ENCODE data around the gene CYTH3. TPM values are rescaled to one million over a fixed set of nuclear protein-coding genes. Genes with fewer than 3 reads are reported as not detected.
A peak's percentile ranks its signal among the peaks of the same experiment; 100 is the strongest.

CYTH3 gene
- total RNA-seq, 4 donors from 2014 or later, result 41.0 to 75.5 (median 56.7) TPM

GRCh38 chr7:6188389-6188788 is 84.0 kb downstream of the CYTH3 start:
- 85 to 90% methylated on average over 5 of the region's 5 CpGs for WGBS, 2 donors
- peaks cover 4 to 10% of the 10 kb centered on the region in 2 donors for H3K36me3 ChIP-seq
- no peaks in the 10 kb centered on the region for H3K9me3 ChIP-seq
- peaks cover 3% of the 10 kb centered on the region in 2 donors for H3K4me1 ChIP-seq
- H3K27me3 ChIP-seq, result no peaks in the 10 kb centered on the region
- no peak for TF ChIP-seq POLR2A (IDR thresholded peaks at IDR 0.05)
- TF ChIP-seq, protein P1, sequence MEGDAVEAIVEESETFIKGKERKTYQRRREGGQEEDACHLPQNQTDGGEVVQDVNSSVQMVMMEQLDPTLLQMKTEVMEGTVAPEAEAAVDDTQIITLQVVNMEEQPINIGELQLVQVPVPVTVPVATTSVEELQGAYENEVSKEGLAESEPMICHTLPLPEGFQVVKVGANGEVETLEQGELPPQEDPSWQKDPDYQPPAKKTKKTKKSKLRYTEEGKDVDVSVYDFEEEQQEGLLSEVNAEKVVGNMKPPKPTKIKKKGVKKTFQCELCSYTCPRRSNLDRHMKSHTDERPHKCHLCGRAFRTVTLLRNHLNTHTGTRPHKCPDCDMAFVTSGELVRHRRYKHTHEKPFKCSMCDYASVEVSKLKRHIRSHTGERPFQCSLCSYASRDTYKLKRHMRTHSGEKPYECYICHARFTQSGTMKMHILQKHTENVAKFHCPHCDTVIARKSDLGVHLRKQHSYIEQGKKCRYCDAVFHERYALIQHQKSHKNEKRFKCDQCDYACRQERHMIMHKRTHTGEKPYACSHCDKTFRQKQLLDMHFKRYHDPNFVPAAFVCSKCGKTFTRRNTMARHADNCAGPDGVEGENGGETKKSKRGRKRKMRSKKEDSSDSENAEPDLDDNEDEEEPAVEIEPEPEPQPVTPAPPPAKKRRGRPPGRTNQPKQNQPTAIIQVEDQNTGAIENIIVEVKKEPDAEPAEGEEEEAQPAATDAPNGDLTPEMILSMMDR (IDR thresholded peaks at IDR 0.05), result no peak
- no peak for DNase-seq
- H3K27ac ChIP-seq, result no peak overlapping the region
- no peak overlapping the region for H3K4me3 ChIP-seq (replicated peaks in 1 of 3)
- intact Hi-C loops (cut with DNase I), result no loop called here

DNA sequence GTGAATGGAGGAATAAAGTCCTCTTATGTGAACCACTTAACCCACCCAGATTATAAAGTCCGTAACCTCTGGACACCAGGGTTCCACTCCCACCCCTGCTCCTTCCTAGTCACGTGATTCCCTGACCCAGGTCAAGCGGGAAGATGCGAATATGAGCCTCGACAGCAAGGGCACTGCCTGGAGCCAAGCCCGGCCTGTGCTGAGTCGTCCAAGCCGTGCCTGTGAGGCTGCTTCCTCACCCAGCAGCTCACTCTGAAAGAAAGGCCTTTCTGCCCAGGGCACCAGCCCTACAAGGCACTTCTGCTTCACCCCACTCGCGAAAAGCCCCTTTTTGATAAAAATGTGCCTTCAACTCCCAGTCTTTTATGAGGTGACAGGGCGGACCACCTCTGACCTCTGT is 85.8 kb downstream of the CYTH3 start:
- Histone ChIP-seq H3K27ac (no peak overlapping the region), H3K9me3 (no peaks in the 10 kb centered on the region), H3K36me3 (peaks cover 4 to 10% of the 10 kb centered on the region in 2 donors), H3K27me3 (no peaks in the 10 kb centered on the region), H3K4me3 (replicated peaks in 1 of 3) (no peak overlapping the region), H3K4me1 (peaks cover 3 to 14% of the 10 kb centered on the region in 2 donors)
- no peak for DNase-seq
- no peak for TF ChIP-seq POLR2A (IDR thresholded peaks at IDR 0.05)
- TF ChIP-seq, protein P1 (IDR thresholded peaks at IDR 0.05), result no peak
- WGBS, 2 donors, result 90% methylated on average over 8 to 11 of the region's 11 CpGs
- intact Hi-C loops (cut with DNase I), result no loop called here

DNA sequence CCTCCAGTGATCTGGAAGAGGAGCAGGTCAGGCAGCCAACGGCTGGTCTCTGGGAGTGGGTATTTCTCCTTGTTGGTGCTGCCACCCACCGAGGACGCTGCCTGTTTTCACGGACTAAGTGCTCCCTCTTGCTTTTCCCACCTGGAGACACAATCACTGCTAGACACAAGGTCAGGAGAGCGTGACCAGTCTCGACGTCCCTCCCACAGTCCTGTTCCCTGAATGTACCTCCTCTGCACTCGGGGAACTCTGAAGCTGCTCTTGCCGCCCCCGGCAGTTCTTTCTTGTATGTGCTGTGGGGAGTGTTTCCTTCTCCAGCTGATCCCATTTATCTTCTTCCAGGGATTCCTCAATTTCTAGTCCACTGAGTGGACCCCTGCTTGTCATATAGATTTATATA is 89.4 kb downstream of the CYTH3 start:
- no peaks in the 10 kb centered on the region for H3K9me3 ChIP-seq
- peaks cover 11 to 25% of the 10 kb centered on the region in 2 donors for H3K4me1 ChIP-seq
- WGBS, 2 donors, result 26 to 55% methylated on average over 10 of the region's 10 CpGs
- peak; percentile 64 to 76 for DNase-seq
- intact Hi-C loops (cut with DNase I), result no loop called here
- no peaks in the 10 kb centered on the region for H3K27me3 ChIP-seq
- no peak overlapping the region for H3K4me3 ChIP-seq (replicated peaks in 1 of 3)
- TF ChIP-seq, protein P1 (IDR thresholded peaks at IDR 0.05), result no peak
- no peak for TF ChIP-seq POLR2A (IDR thresholded peaks at IDR 0.05)
- H3K36me3 ChIP-seq, result peaks cover 4 to 10% of the 10 kb centered on the region in 2 donors
- peak overlapping the region in 1 of 3 donors; percentile 27 for H3K27ac ChIP-seq

- intact Hi-C loops (cut with DNase I), result no loop called here
- Histone ChIP-seq H3K4me1 (peaks cover 11 to 37% of the 10 kb centered on the region in 2 donors), H3K27ac (no peak overlapping the region), H3K27me3 (no peaks in the 10 kb centered on the region), H3K36me3 (no peaks in the 10 kb centered on the region), H3K9me3 (no peaks in the 10 kb centered on the region), H3K4me3 (replicated peaks in 1 of 3) (no peak overlapping the region)
- TF ChIP-seq POLR2A (IDR thresholded peaks at IDR 0.05), result no peak
- TF ChIP-seq, protein P1 (IDR thresholded peaks at IDR 0.05), result no peak
- 80 to 94% methylated on average over 1 of the region's 1 CpG for WGBS, 2 donors
- DNase-seq, result no peak
These were observed 91.3 kb downstream of the CYTH3 start for GRCh38 chr7:6181136-6181535.

DNA sequence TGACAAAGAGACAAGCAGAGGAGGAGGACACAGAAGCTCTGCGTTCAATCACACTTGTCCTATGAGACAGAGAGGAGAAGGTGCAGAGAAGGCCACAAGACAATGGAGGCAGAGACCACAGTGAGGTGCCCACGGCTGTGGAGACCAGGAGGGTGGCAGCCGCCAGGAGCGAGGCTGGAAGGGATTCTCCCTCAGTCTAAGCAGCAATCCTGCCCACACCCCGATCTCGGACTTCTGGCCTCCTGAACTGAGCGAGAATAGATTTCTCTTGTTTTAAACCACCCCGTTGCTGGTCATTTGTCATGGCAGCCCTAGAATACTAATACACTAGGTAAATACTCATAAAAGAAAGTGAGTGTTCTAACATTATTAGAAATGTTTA is 92.1 kb downstream of the CYTH3 start:
- TF ChIP-seq, protein P1 (IDR thresholded peaks at IDR 0.05), result no peak
- TF ChIP-seq POLR2A (IDR thresholded peaks at IDR 0.05), result no peak
- Histone ChIP-seq H3K27me3 (no peaks in the 10 kb centered on the region), H3K27ac (no peak overlapping the region), H3K9me3 (no peaks in the 10 kb centered on the region), H3K4me3 (replicated peaks in 1 of 3) (no peak overlapping the region), H3K4me1 (peaks cover 11 to 41% of the 10 kb centered on the region in 2 donors), H3K36me3 (no peaks in the 10 kb centered on the region)
- WGBS, 2 donors, result 96 to 97% methylated on average over 8 of the region's 8 CpGs
- DNase-seq, result no peak
- intact Hi-C loops (cut with DNase I), result no loop called here
